Central memory CD4-positive, alpha-beta T cell (primary cell): ENCODE measurements around the gene GNL2.

Experiments used
- DNase-seq: peaks from one replicate; pipeline ENCODE4 v3.0.0; 2022
- total RNA-seq, 3 experiments: gene quantifications; one replicate each; lab custom pipeline; 2026; lab: John Stamatoyannopoulos, UW

The GNL2 gene
- 60.4 to 254 (median 66.4) reads per million in 3 experiments for total RNA-seq

- DNase-seq = peak; percentile 95
These were observed at the start of gene GNL2 for GRCh38 chr1:37595440-37596181. TSS of gene GNL2 (minus strand) at chr1:37595937. CDS start at chr1:37595822, 115 bp downstream.

GRCh38 chr1:37641059-37641458 is 45.3 kb upstream of the GNL2 start:
- DNase-seq = no peak

GRCh38 chr1:37636435-37636834 is 40.7 kb upstream of the GNL2 start:
- DNase-seq = no peak

- no peak for DNase-seq
These were observed 39.5 kb upstream of the GNL2 start for GRCh38 chr1:37634992-37635902.

GRCh38 chr1:37634244-37634991 is 38.7 kb upstream of the GNL2 start, which contains the start of gene RSPO1:
TSS of gene RSPO1 (minus strand) at chr1:37634892. CDS start at chr1:37629661, 5,231 bp downstream.
- DNase-seq = no peak

- no peak for DNase-seq
These were observed 38.2 kb upstream of the GNL2 start for GRCh38 chr1:37633938-37634243.

- no peak for DNase-seq
These were observed 37.6 kb upstream of the GNL2 start for GRCh38 chr1:37633040-37633937.

- DNase-seq = no peak
These were observed 35.3 kb upstream of the GNL2 start for GRCh38 chr1:37631036-37631435.

GRCh38 chr1:37630426-37631028 is 34.8 kb upstream of the GNL2 start:
- DNase-seq = no peak

- DNase-seq = no peak
These were observed 34.1 kb upstream of the GNL2 start for GRCh38 chr1:37629726-37630425.

- DNase-seq = no peak
These were observed 33.3 kb upstream of the GNL2 start for GRCh38 chr1:37629008-37629407.

- no peak for DNase-seq
These were observed 32.4 kb upstream of the GNL2 start for GRCh38 chr1:37628026-37628556.

GRCh38 chr1:37622131-37622530 is 26.4 kb upstream of the GNL2 start:
- DNase-seq = no peak

- no peak for DNase-seq
These were observed 25.7 kb upstream of the GNL2 start for GRCh38 chr1:37621326-37621870.

GRCh38 chr1:37620707-37621106 is 25.0 kb upstream of the GNL2 start:
- no peak for DNase-seq

GRCh38 chr1:37616330-37616729 is 20.6 kb upstream of the GNL2 start:
- DNase-seq = no peak

GRCh38 chr1:37614105-37614504 is 18.4 kb upstream of the GNL2 start:
- DNase-seq = no peak

- no peak for DNase-seq
These were observed 16.4 kb upstream of the GNL2 start for GRCh38 chr1:37612186-37612585.

- DNase-seq = no peak
These were observed 14.3 kb upstream of the GNL2 start for GRCh38 chr1:37609994-37610393.

- no peak for DNase-seq
These were observed 13.3 kb upstream of the GNL2 start for GRCh38 chr1:37609002-37609401.
